OCI-LY7 (cell line): Measurements from ENCODE around the gene NCK2.

Experiments used
- EZH2phosphoT487 ChIP-seq: fragments of 200-600 bp; sonication (generic); IDR thresholded peaks from 2 replicates; pipeline ENCODE4 v1.6.1; 2018; ENCODE audit warnings: low read depth, borderline replicate concordance, mild to moderate bottlenecking, mixed run types, antibody characterized with exemption, low read length, moderate library complexity, mixed read lengths
- TF ChIP-seq, protein P1 (sequence below): fragments of 200-600 bp; sonication (generic); conservative IDR thresholded peaks from 2 replicates; pipeline ENCODE4 v1.5.1; 2014; ENCODE audit warnings: mild to moderate bottlenecking, antibody characterized with exemption, low read length, moderate library complexity, mixed read lengths

DNA sequence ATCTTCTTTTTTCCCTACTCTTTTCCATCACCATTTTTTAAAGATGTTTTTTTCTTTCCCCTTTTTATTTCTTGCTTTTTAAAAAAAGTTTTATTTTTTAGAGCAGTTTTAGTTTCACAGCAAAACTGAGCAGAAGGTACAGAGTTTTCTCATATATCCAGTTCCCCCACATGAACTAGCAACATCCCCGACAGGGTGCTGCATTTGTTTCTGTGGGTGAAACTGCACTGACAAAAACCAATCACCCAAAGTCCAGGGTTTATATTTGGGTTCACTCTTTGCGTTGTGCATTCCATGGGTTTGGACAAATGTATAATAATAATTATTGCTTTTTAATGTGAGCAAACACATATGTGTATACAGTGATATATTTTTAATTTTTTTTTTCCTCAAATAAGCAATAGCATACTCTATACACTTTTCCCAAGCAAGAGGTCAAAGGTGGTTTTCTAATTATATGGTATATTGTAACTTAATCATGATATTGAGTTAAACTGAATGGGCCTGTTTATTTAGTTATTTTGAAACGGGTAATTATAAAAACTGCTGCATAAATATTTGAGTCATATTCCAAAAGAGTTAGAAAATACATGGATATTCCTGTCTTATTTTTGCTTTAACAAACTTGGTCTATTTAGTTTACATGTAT, 50.3 kb downstream of the NCK2 start:
- TF ChIP-seq, protein P1, sequence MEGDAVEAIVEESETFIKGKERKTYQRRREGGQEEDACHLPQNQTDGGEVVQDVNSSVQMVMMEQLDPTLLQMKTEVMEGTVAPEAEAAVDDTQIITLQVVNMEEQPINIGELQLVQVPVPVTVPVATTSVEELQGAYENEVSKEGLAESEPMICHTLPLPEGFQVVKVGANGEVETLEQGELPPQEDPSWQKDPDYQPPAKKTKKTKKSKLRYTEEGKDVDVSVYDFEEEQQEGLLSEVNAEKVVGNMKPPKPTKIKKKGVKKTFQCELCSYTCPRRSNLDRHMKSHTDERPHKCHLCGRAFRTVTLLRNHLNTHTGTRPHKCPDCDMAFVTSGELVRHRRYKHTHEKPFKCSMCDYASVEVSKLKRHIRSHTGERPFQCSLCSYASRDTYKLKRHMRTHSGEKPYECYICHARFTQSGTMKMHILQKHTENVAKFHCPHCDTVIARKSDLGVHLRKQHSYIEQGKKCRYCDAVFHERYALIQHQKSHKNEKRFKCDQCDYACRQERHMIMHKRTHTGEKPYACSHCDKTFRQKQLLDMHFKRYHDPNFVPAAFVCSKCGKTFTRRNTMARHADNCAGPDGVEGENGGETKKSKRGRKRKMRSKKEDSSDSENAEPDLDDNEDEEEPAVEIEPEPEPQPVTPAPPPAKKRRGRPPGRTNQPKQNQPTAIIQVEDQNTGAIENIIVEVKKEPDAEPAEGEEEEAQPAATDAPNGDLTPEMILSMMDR = no peak
- no peak for TF ChIP-seq EZH2phosphoT487
